ENCODE measurements around the gene GBE1. TPM values are rescaled to one million over a fixed set of nuclear protein-coding genes. Genes with fewer than 3 reads are reported as not detected.

The GBE1 gene
- total RNA-seq, 2 experiments from 2014 or later: 3.7 to 4.4 TPM

DNA sequence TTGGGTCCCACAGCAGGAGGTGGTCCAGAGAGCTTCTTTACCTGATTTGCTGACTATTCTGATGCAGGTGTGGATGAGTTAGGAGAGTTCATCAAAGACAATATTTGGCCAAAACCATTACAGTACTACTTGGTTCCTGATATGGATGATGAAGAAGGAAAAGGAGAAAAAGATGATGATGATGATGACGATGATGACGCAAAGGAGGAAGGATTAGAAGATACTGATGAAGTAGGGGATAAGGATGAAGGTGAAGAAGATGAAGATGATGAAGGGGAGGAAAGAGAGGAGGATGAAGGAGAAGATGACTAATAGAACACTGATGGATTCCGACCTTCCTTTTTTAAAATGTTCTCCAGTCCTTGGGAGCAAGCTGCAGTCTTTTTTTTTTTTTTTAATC, 148.7 kb downstream of the GBE1 start:
- Mint-ChIP-seq H3K36me3 (ENCODE audit: low read depth) (no peaks in the 10 kb centered on the region), H3K4me1 (ENCODE audit: low read depth) (no peaks in the 10 kb centered on the region), H3K27me3 (no peaks in the 10 kb centered on the region), H3K4me3 (no peak overlapping the region), H3K27ac (no peak overlapping the region), H3K9me3 (no peaks in the 10 kb centered on the region)
- no peaks in the 10 kb centered on the region for H3K4me1 ChIP-seq (ENCODE audit: insufficient read depth, low read length)
- H3K27ac ChIP-seq (ENCODE audit: low read depth in 1 of 2, low read length in 2 of 2): no peak overlapping the region
- no peaks in the 10 kb centered on the region for H3K27me3 ChIP-seq (ENCODE audit: control insufficient read depth in 1 of 2, insufficient read depth in 2 of 2, low read length in 2 of 2)
- no peak for DNase-seq
- no peaks in the 10 kb centered on the region for H3K9me3 ChIP-seq (ENCODE audit: control insufficient read depth in 1 of 2, insufficient read depth in 1 of 2, low read length in 2 of 2)
- intact Hi-C loops (cut with DNase I, micrococcal nuclease): no loop called here
- CTCF ChIA-PET: no interaction called here
- POLR2A ChIA-PET: no interaction called here
- no peaks in the 10 kb centered on the region for H3K36me3 ChIP-seq (ENCODE audit: insufficient read depth, low read length)
- no peak for ATAC-seq (ENCODE audit: poor library complexity)
- TF ChIP-seq, protein P1, sequence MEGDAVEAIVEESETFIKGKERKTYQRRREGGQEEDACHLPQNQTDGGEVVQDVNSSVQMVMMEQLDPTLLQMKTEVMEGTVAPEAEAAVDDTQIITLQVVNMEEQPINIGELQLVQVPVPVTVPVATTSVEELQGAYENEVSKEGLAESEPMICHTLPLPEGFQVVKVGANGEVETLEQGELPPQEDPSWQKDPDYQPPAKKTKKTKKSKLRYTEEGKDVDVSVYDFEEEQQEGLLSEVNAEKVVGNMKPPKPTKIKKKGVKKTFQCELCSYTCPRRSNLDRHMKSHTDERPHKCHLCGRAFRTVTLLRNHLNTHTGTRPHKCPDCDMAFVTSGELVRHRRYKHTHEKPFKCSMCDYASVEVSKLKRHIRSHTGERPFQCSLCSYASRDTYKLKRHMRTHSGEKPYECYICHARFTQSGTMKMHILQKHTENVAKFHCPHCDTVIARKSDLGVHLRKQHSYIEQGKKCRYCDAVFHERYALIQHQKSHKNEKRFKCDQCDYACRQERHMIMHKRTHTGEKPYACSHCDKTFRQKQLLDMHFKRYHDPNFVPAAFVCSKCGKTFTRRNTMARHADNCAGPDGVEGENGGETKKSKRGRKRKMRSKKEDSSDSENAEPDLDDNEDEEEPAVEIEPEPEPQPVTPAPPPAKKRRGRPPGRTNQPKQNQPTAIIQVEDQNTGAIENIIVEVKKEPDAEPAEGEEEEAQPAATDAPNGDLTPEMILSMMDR (IDR thresholded peaks at IDR 0.05): no peak
- H3K4me3 ChIP-seq (ENCODE audit: low read length): no peak overlapping the region

DNA sequence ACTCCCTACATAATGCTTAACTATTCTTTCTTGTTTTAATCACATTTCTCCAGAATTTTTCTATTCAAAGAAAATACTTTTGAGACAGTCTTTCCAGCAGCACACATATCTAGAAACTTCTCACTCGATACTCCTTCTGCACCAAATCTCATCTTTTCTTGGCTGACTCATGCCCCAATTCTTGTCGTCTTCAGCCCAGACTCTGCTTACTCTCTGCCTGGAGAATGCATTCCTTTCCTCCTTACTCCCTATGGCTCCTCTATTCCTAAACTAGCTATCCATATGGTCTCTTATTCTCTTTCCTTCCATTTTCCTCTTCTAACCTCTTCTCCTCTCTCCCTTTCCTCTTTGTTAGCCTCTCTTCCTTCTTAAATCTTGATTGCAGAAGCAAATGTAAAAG, 158.7 kb downstream of the GBE1 start:
- no peaks in the 10 kb centered on the region for H3K9me3 Mint-ChIP-seq
- H3K4me3 Mint-ChIP-seq: no peak overlapping the region
- ChIA-PET POLR2A (no interaction called here), CTCF (no interaction called here)
- TF ChIP-seq, protein P1 (IDR thresholded peaks at IDR 0.05): no peak
- H3K9me3 ChIP-seq (ENCODE audit: control insufficient read depth in 1 of 2, insufficient read depth in 1 of 2, low read length in 2 of 2): no peaks in the 10 kb centered on the region
- H3K36me3 Mint-ChIP-seq (ENCODE audit: low read depth): no peaks in the 10 kb centered on the region
- DNase-seq: no peak
- no peak overlapping the region for H3K27ac Mint-ChIP-seq
- no peaks in the 10 kb centered on the region for H3K36me3 ChIP-seq (ENCODE audit: insufficient read depth, low read length)
- no peaks in the 10 kb centered on the region for H3K4me1 ChIP-seq (ENCODE audit: insufficient read depth, low read length)
- H3K27me3 Mint-ChIP-seq: no peaks in the 10 kb centered on the region
- H3K27me3 ChIP-seq (ENCODE audit: control insufficient read depth in 1 of 2, insufficient read depth in 2 of 2, low read length in 2 of 2): no peaks in the 10 kb centered on the region
- H3K4me1 Mint-ChIP-seq (ENCODE audit: low read depth): no peaks in the 10 kb centered on the region
- H3K27ac ChIP-seq (ENCODE audit: low read depth in 1 of 2, low read length in 2 of 2): no peak overlapping the region
- intact Hi-C loops (cut with DNase I, micrococcal nuclease): no loop called here
- no peak overlapping the region for H3K4me3 ChIP-seq (ENCODE audit: low read length)
- no peak for ATAC-seq (ENCODE audit: poor library complexity)

DNA sequence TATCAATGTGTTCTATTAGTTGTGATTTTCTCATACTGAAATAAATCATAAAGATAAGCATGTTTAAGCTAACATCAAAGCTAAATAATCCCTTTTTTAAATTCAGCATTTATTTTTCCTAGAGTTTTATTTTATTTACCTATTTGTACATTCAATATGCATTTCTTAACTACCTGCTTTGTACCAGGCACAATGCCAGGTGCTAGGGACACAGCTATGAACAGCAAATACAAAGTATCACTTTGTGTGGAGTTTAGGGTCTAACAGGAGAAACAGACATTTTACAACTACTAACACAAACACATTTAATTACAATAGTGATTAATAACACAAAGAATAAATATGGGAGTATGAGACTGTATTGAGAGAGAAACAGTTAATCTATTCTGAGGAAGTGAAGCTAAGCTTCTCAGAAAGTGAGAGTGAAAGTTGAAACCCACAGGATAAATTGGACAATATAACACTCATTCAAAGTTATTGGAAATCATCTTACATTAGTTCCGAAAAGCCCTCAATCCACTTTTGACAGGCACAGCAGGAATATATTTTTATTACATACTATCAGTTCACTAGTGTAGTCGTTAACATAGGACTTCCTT, 159.6 kb downstream of the GBE1 start:
- Mint-ChIP-seq H3K27me3 (no peaks in the 10 kb centered on the region), H3K4me1 (ENCODE audit: low read depth) (no peaks in the 10 kb centered on the region), H3K36me3 (ENCODE audit: low read depth) (no peaks in the 10 kb centered on the region), H3K4me3 (no peak overlapping the region), H3K27ac (no peak overlapping the region), H3K9me3 (no peaks in the 10 kb centered on the region)
- ChIA-PET POLR2A (no interaction called here), CTCF (no interaction called here)
- DNase-seq: no peak
- no peak for ATAC-seq (ENCODE audit: poor library complexity)
- no peaks in the 10 kb centered on the region for H3K27me3 ChIP-seq (ENCODE audit: control insufficient read depth in 1 of 2, insufficient read depth in 2 of 2, low read length in 2 of 2)
- H3K9me3 ChIP-seq (ENCODE audit: control insufficient read depth in 1 of 2, insufficient read depth in 1 of 2, low read length in 2 of 2): no peaks in the 10 kb centered on the region
- TF ChIP-seq, protein P1 (IDR thresholded peaks at IDR 0.05): no peak
- no peak overlapping the region for H3K27ac ChIP-seq (ENCODE audit: low read depth in 1 of 2, low read length in 2 of 2)
- intact Hi-C loops (cut with DNase I, micrococcal nuclease): no loop called here
- no peak overlapping the region for H3K4me3 ChIP-seq (ENCODE audit: low read length)
- no peaks in the 10 kb centered on the region for H3K4me1 ChIP-seq (ENCODE audit: insufficient read depth, low read length)
- no peaks in the 10 kb centered on the region for H3K36me3 ChIP-seq (ENCODE audit: insufficient read depth, low read length)
